Adrenal gland (tissue), 12 donors: Measurements from ENCODE around the gene CNP. TPM values are rescaled to one million over a fixed set of nuclear protein-coding genes. Genes with fewer than 3 reads are reported as not detected.
A peak's percentile ranks its signal among the peaks of the same experiment; 100 is the strongest.
"Not testable (repeated sequence)": the region's sequence is repeated elsewhere in the genome, so short reads cannot be mapped to it uniquely, and the experiment has no call there.

Experiments used
- DNase-seq, 7 donors: peaks; one replicate each; pipeline ENCODE4 v3.0.0-alpha.2; 2019 to 2020
- H3K27ac ChIP-seq, 5 donors: fragments of 200-600 bp; sonication (generic) in 4 of 5; 1 replicate in 3 of 5; 2 replicates in 2 of 5; pipeline versions ENCODE4 v1.5.1 to v1.8.0; 2016 to 2020; ENCODE audit warnings: mild to moderate bottlenecking in 1 of 5
- H3K27me3 ChIP-seq: fragments of 200-600 bp; 2 replicates; pipeline ENCODE4 v1.8.0; 2021
- H3K36me3 ChIP-seq, 2 donors: fragments of 200-600 bp; replicated peaks in 1 of 2; 1 replicate in 1 of 2; 2 replicates in 1 of 2; pipeline versions ENCODE4 v1.5.1 to v1.8.0; 2018 to 2022
- H3K4me1 ChIP-seq, 2 donors: fragments of 200-600 bp; replicated peaks in 1 of 2; 1 replicate in 1 of 2; 2 replicates in 1 of 2; pipeline versions ENCODE4 v1.5.1 to v1.8.0; 2018 to 2021
- H3K4me3 ChIP-seq, 4 donors: fragments of 200-600 bp; sonication (generic) in 3 of 4; one replicate each; pipeline ENCODE4 v1.5.1; 2016 to 2018
- H3K9me3 ChIP-seq, 3 donors: fragments of 200-600 bp; sonication (generic) in 1 of 3; replicated peaks in 1 of 3; 1 replicate in 2 of 3; 2 replicates in 1 of 3; pipeline versions ENCODE4 v1.5.1 to v1.8.0; 2016 to 2021
- CTCF ChIP-seq, 6 experiments: fragments of 450-650 bp in 4 of 6; fragments of 200-600 bp in 2 of 6; sonication (generic) in 1 of 6; IDR thresholded peaks; 1 replicate in 5 of 6; 2 replicates in 1 of 6; pipeline versions ENCODE4 v1.5.1 to v1.8.0; 2016 to 2021; ENCODE audit warnings: antibody characterized with exemption in 6 of 6, mild to moderate bottlenecking in 2 of 6, moderate library complexity in 1 of 6
- POLR2A ChIP-seq, 2 donors: fragments of 450-650 bp; IDR thresholded peaks; one replicate each; pipeline ENCODE4 v1.6.1; 2017; ENCODE audit warnings: antibody characterized with exemption in 2 of 2, mild to moderate bottlenecking in 2 of 2, moderate library complexity in 1 of 2
- WGBS, 4 donors: extraction: QIAGEN DNeasy Blood & Tissue Kit in 2 of 4; methylation state at CpG; one replicate each; pipeline versions ENCODE4 v1.1.5 to v1.1.7; 2013 to 2017; 5-methylcytosine and 5-hydroxymethylcytosine counted together
- intact Hi-C, 2 donors: fragments of 100-400 bp; cut with DNase I; formaldehyde crosslinking; loops; one replicate each; pipeline versions ENCODE4 v1.14.1 to v1.15.0; 2022 to 2023
- polyA plus RNA-seq, 3 donors: library from polyadenylated mRNA; stranded (reverse); fragments of 200-250 nt in 2 of 3; fragments of 350-450 nt in 1 of 3; fragmentation: Illumina TruSeq in 1 of 3; extraction: RNeasy Lipid Tissue Mini Kit (QIAGEN cat#74804) in 1 of 3; gene quantifications; one replicate each; pipeline ENCODE4 v1.2.3, GENCODE V29; 2013 to 2014
- total RNA-seq, 9 donors: library from RNA; depleted of rRNA in 4 of 9; stranded (reverse); fragments of >200 nt in 4 of 9; fragments of 120-200 nt in 1 of 9; fragmentation: NEBNext Ultra II Directional in 1 of 9; extraction: Animal tissue kit (Norgen Biotek cat#: 25700) in 1 of 9; gene quantifications; one replicate each; pipeline versions ENCODE4 v1.1.0 to v1.2.4, GENCODE V29; 2013 to 2023
- donor health status: healthy with polysubstance abuse.
- donor health status: Bipolar disorder and iron deficiency.
- donor health status: DM: yes; HTN: yes; CAD: no.
- donor health status: DM: no; HTN: no; CAD: no.
- donor health status: DM: no; HTN: no; CAD: no.
- donor health status: DM: yes; HTN: yes; CAD: no.

CNP gene
- total and polyA plus RNA-seq, 12 donors: 27.9 to 78.5 (median 66.9) TPM

DNA sequence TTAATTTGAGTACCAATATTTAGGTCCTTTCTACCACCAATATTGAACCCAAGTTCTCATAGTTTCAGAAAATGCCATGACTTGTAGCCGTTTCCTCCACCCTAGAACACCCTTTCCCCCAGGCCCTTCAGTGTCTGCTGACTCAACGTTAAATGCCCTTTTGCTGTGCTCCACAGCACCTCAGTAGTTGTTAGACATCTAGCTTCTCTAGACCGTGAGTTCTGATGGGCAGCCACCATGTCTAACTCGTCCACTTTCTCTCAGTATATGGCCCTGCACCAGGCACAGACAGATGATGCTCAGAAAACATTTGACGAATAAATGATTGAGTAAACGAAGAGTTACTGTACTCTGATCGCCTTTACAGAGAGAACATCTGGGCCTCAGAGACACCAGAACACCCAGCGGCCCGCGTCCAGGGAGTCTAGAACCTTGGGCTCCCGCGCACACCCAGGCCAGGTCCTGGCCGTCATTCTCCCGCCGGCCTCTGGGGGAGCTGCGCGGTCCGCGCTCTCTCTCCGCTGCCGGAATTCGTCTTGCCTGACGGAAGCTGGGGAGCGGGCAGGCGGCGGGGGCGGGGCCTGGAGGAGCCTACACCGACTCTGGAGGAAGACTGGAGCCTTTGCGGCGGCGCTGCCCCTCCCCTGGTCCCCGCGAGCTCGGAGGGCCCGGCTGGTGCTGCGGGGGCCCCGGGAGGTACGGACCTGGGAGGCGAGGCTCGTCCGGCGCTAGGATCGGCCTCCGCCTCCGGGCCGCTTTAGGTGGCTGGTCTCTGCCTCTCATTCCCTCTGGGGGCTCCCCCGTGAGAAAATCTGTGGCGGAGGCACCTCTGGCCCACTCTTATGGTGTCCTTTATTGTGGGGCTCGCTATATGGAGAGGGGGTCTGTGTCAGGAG is 53.2 kb downstream of the CNP start, which contains the start of gene NKIRAS2:
Gene NKIRAS2 (plus strand): TSS at position 582 of the 896 bp plus-strand sequence. CDS start 1,488 bp downstream, outside the sequence.
- H3K4me1 ChIP-seq: peaks cover 19 to 46% of the 10 kb centered on the region in 2 donors
- intact Hi-C loops: no loop called here
- WGBS, 4 donors: 6 to 23% (median 14%) methylated on average over 13 to 49 of the region's 49 CpGs

DNA sequence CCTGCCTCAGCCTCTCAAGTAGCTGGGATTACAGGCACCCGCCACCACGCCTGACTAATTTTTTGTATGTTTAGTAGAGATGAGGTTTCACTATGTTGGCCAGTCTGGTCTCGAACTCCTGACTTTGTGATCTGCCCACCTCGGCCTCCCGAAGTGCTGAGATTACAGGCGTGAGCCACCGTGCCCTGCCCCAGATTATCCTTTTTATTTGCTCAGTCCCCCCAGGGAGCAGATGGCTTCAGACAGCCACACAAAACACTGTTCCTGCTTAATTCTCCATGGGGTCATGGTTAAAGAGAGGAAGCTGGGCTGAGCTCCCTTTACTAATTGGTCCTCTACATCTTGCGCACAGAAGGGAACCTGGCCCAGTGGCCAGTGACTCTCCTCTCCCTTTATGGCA is 54.2 kb downstream of the CNP start:
- intact Hi-C loops, H3K9me3 ChIP-seq, DNase-seq, H3K27me3 ChIP-seq: not testable (repeated sequence)
- Histone ChIP-seq H3K36me3 (peaks cover 0 to 27% of the 10 kb centered on the region in 2 donors), H3K27ac (peak overlapping the region in 2 of 5 donors; percentile 67 to 79), H3K4me1 (peaks cover 16 to 42% of the 10 kb centered on the region in 2 donors), H3K4me3 (peak overlapping the region in 1 of 4 donors; percentile 94)
- WGBS, 4 donors: 69 to 80% (median 71%) methylated on average over 7 to 8 of the region's 8 CpGs

More for the DNA sequence above, 53.2 kb downstream of the CNP start, which contains the start of gene NKIRAS2:
- H3K9me3 ChIP-seq: no peaks in the 10 kb centered on the region
- H3K27me3 ChIP-seq: no peaks in the 10 kb centered on the region
- H3K36me3 ChIP-seq: peaks cover 0 to 27% of the 10 kb centered on the region in 2 donors
- TF ChIP-seq CTCF (IDR thresholded peaks at IDR 0.05) (peak; percentile 83 to 94 (median 91)), POLR2A (IDR thresholded peaks at IDR 0.05) (peak in 1 of 2 donors; percentile 65)
- H3K4me3 ChIP-seq: peak within 1 kb of the TSS; percentile 38 to 97 (median 78)
- peak; percentile 92 to 97 (median 96) for DNase-seq
- peak within 1 kb of the TSS in 4 of 5 donors; percentile 67 to 91 (median 75) for H3K27ac ChIP-seq

- Histone ChIP-seq H3K9me3 (no peaks in the 10 kb centered on the region), H3K4me3 (no peak overlapping the region), H3K27me3 (no peaks in the 10 kb centered on the region), H3K4me1 (peaks cover 9 to 28% of the 10 kb centered on the region in 2 donors), H3K36me3 (peaks cover 0 to 27% of the 10 kb centered on the region in 2 donors), H3K27ac (peak overlapping the region in 4 of 5 donors; percentile 21 to 74 (median 42))
- TF ChIP-seq CTCF (IDR thresholded peaks at IDR 0.05) (no peak), POLR2A (IDR thresholded peaks at IDR 0.05) (no peak)
- 73 to 85% (median 75%) methylated on average over 10 to 15 of the region's 15 CpGs for WGBS, 4 donors
- intact Hi-C loops: no loop called here
- DNase-seq: peak in 6 of 7 donors; percentile 23 to 61 (median 46)
Observed at GRCh38 chr17:42023524-42024349, 57.1 kb downstream of the CNP start.

DNA sequence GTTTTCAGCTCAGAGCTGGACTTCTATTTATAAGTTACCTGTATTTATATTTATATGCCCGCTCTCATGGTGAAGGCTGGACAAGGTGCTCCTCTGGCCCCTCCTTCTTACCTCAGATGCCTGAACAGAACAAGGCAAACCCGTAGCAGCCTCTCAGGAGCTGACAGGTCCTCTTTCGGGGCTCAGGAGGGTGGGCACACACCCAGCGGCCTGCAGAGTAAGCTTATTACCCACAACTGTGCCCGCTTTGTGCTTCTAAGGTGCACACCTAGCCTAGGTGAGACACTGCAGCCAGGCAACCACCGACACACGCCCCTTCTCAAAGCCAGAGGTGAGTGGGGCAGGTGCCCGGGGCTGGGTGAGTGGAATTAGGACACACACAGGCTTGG is 58.6 kb downstream of the CNP start:
- Histone ChIP-seq H3K4me3 (no peak overlapping the region), H3K36me3 (peaks cover 0 to 27% of the 10 kb centered on the region in 2 donors), H3K27ac (peak overlapping the region in 2 of 5 donors; percentile 60 to 67), H3K4me1 (peaks cover 9 to 28% of the 10 kb centered on the region in 2 donors), H3K27me3 (no peaks in the 10 kb centered on the region), H3K9me3 (no peaks in the 10 kb centered on the region)
- peak in 1 of 7 donors; percentile 18 for DNase-seq
- 42 to 78% (median 60%) methylated on average over 7 to 8 of the region's 8 CpGs for WGBS, 4 donors
- TF ChIP-seq CTCF (IDR thresholded peaks at IDR 0.05) (peak in 1 of 6 experiments; percentile 12), POLR2A (IDR thresholded peaks at IDR 0.05) (no peak)
- intact Hi-C loops: loop anchor here (5.0 kb wide), 2 partner anchors 87 to 92 kb away; partner anchors contain the start of gene DHX58 (in 1 of the 2)
